Measurements from ENCODE around the gene EXTL1.

EXTL1 gene

GRCh38 chr1:26057189-26057588 lies 35.6 kb downstream of the EXTL1 start:
- no peak overlapping the region for H3K4me3 ChIP-seq (ENCODE audit: low read depth, low read length)
- TF ChIP-seq CTCF (IDR thresholded peaks at IDR 0.05; ENCODE audit: control insufficient read depth, extremely low read depth, insufficient read depth), result no peak
- DNase-seq (ENCODE audit: low read depth), result no peak

DNA sequence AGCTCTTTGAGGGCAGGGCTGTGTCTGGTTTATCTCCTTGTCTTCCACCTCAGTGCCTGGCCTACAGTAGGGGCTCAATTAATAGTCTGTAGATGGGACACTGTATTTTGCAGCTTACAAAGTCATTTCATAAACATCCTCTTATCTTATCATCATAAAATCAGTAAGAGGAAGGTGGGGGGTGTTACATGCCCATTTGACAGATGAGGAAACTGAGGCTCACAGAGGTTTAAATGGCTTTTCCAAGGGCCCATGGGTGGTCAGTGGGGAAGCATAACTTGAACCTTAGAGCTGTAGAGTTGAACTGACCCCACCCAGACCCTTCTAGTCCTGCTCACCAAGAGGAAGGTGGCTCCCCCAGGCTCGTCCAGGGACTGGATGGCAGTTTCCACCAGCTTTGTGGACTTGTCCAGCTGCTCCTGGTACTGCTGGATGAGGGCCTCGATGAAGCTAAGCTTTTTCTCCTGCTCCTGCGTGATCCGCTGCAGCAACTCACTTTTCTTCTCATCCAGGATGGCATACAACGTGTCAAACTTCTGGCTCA lies 36.5 kb downstream of the EXTL1 start:
- TF ChIP-seq CTCF (IDR thresholded peaks at IDR 0.05; ENCODE audit: control insufficient read depth, extremely low read depth, insufficient read depth), result no peak
- no peak overlapping the region for H3K4me3 ChIP-seq (ENCODE audit: low read depth, low read length)
- no peak for DNase-seq (ENCODE audit: low read depth)

DNA sequence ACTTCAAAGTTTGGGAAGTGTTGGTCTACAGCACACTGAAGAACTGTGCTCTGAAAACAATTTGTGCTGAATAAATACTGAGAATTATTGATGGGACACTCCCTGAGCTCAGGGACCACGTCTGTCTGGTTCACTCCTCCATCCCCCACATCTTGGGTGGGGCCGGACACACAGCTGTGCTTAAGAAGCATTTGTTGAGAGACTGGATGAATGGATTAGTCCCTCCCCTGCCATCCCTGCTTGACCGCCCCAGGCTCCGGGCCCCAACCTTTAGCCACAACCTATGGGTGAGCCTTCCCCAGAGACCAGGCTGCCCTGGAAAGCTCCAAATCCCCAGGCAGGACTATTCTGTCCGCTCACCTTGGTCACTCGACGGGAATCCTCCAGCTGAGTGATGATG lies 38.3 kb downstream of the EXTL1 start:
- no peak for TF ChIP-seq CTCF (IDR thresholded peaks at IDR 0.05; ENCODE audit: control insufficient read depth, extremely low read depth, insufficient read depth)
- DNase-seq (ENCODE audit: low read depth), result no peak
- H3K4me3 ChIP-seq (ENCODE audit: low read depth, low read length), result no peak overlapping the region

GRCh38 chr1:26060832-26061574 lies 39.4 kb downstream of the EXTL1 start:
- DNase-seq (ENCODE audit: low read depth), result no peak
- TF ChIP-seq CTCF (IDR thresholded peaks at IDR 0.05; ENCODE audit: control insufficient read depth, extremely low read depth, insufficient read depth), result no peak
- H3K4me3 ChIP-seq (ENCODE audit: low read depth, low read length), result no peak overlapping the region

- H3K4me3 ChIP-seq (ENCODE audit: low read depth, low read length), result no peak overlapping the region
- no peak for TF ChIP-seq CTCF (IDR thresholded peaks at IDR 0.05; ENCODE audit: control insufficient read depth, extremely low read depth, insufficient read depth)
- no peak for DNase-seq (ENCODE audit: low read depth)
Observed at GRCh38 chr1:26064553-26064952, 43.0 kb downstream of the EXTL1 start.

DNA sequence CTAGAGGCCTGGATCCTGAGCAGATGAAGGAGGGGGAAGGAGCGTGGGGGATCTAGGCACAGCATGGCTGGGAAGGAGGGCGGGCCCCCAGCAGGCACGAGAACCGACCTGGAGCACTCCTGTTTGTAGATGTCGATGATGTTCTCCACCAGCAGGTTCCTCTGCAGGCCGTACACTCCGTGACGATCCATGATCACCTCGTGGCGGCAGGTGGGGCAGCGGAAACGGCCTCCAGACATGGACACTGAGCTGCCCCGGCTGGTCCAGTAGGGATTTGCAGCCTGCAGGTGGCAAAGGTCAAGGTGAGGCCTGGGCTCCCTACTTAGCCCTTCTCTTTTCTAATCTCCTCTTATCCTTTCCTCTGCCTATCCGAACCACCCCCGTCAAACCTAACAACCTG lies 44.6 kb downstream of the EXTL1 start:
- DNase-seq (ENCODE audit: low read depth), result no peak
- no peak overlapping the region for H3K4me3 ChIP-seq (ENCODE audit: low read depth, low read length)
- TF ChIP-seq CTCF (IDR thresholded peaks at IDR 0.05; ENCODE audit: control insufficient read depth, extremely low read depth, insufficient read depth), result no peak

DNA sequence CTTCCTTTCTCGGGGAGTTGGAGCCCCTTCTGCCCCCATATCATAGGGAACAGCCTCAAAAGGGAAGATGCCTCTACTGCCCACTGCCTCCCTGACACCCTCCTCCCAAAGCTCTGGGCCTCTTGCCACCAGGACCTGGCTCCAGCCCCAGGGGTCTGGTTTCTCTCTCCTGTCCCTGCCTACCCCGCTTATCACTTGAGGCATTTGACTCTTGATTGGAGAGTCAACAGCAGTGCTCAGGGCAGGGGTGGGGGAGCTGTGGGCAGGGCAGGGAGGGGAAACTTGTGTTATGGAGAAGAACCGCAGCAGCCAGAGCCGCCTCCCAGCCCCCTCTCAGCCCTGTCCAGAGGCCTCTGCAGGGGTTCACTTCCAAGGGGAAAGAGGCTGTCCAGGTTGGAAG lies 45.3 kb downstream of the EXTL1 start:
- no peak for DNase-seq (ENCODE audit: low read depth)
- no peak for TF ChIP-seq CTCF (IDR thresholded peaks at IDR 0.05; ENCODE audit: control insufficient read depth, extremely low read depth, insufficient read depth)
- no peak overlapping the region for H3K4me3 ChIP-seq (ENCODE audit: low read depth, low read length)

Measured in LNCaP clone FGC (cell line).